Neural progenitor cell (in vitro differentiated cells): ENCODE measurements around the gene SSNA1. TPM values are rescaled to one million over a fixed set of nuclear protein-coding genes. Genes with fewer than 3 reads are reported as not detected.

Experiments
- DNase-seq: peaks from one replicate; pipeline ENCODE4 v3.0.0-alpha.2; 2016; ENCODE audit warnings: low spot score
- H2AFZ ChIP-seq: fragments of 200-600 bp; sonication (generic); replicated peaks from 2 replicates; pipeline ENCODE4 v1.6.1; 2016; ENCODE audit warnings: antibody characterized with exemption
- H3F3A ChIP-seq: fragments of 200-600 bp; sonication (generic); 2 replicates; pipeline ENCODE4 v1.6.1; 2016; ENCODE audit warnings: antibody characterized with exemption, low read depth
- H3K27ac ChIP-seq: fragments of 200-600 bp; sonication (generic); 2 replicates; pipeline ENCODE4 v1.5.1; 2016; ENCODE audit warnings: mild to moderate bottlenecking
- H3K27me3 ChIP-seq: fragments of 200-600 bp; sonication (generic); 2 replicates; pipeline ENCODE4 v1.6.1; 2016; ENCODE audit warnings: mild to moderate bottlenecking, moderate library complexity
- H3K36me3 ChIP-seq: fragments of 200-600 bp; sonication (generic); 2 replicates; pipeline ENCODE4 v1.5.1; 2016
- H3K4me1 ChIP-seq: fragments of 200-600 bp; sonication (generic); 2 replicates; pipeline ENCODE4 v1.6.1; 2016; ENCODE audit warnings: mixed run types
- H3K4me2 ChIP-seq: fragments of 200-600 bp; sonication (generic); 2 replicates; pipeline ENCODE4 v1.6.1; 2016
- H3K4me3 ChIP-seq: fragments of 200-600 bp; sonication (generic); 2 replicates; pipeline ENCODE4 v1.5.1; 2016
- H3K79me2 ChIP-seq: fragments of 200-600 bp; sonication (generic); 2 replicates; pipeline ENCODE4 v1.6.1; 2016; ENCODE audit warnings: low read depth
- H3K9ac ChIP-seq: fragments of 200-600 bp; sonication (generic); 2 replicates; pipeline ENCODE4 v1.6.1; 2016
- H3K9me3 ChIP-seq: fragments of 200-600 bp; sonication (generic); 2 replicates; pipeline ENCODE4 v1.5.1; 2016; ENCODE audit warnings: low read depth
- H4K20me1 ChIP-seq: fragments of 200-600 bp; sonication (generic); 2 replicates; pipeline ENCODE4 v1.6.1; 2016; ENCODE audit warnings: low read depth
- H3K27ac Mint-ChIP-seq: 3 replicates; pipeline ENCODE4 v1.8.0; 2021; ENCODE audit warnings: mixed read lengths
- H3K27me3 Mint-ChIP-seq: 2 replicates; pipeline ENCODE4 v1.8.0; 2022; ENCODE audit warnings: low read depth, mild to moderate bottlenecking, inconsistent platforms, moderate library complexity, mixed read lengths; ENCODE audit not compliant: insufficient read depth
- H3K36me3 Mint-ChIP-seq: 3 replicates; pipeline ENCODE4 v1.8.0; 2021; ENCODE audit warnings: mixed read lengths
- H3K4me1 Mint-ChIP-seq: 3 replicates; pipeline ENCODE4 v1.8.0; 2021; ENCODE audit warnings: mixed read lengths
- H3K4me3 Mint-ChIP-seq: 3 replicates; pipeline ENCODE4 v1.8.0; 2021; ENCODE audit warnings: mild to moderate bottlenecking, moderate library complexity, mixed read lengths
- H3K9me3 Mint-ChIP-seq: 3 replicates; pipeline ENCODE4 v1.8.0; 2020; ENCODE audit warnings: mixed read lengths
- CTCF ChIP-seq: fragments of 200-600 bp; sonication (generic); IDR thresholded peaks from 2 replicates; pipeline ENCODE4 v1.5.1; 2017; ENCODE audit warnings: antibody characterized with exemption, mild to moderate bottlenecking
- EZH2 ChIP-seq: fragments of 200-600 bp; sonication (generic); IDR thresholded peaks from 2 replicates; pipeline ENCODE4 v1.6.1; 2017; ENCODE audit warnings: antibody characterized with exemption, mild to moderate bottlenecking, moderate library complexity
- EZH2phosphoT487 ChIP-seq: fragments of 200-600 bp; sonication (generic); IDR thresholded peaks from 2 replicates; pipeline ENCODE4 v1.6.1; 2017; ENCODE audit warnings: antibody characterized with exemption
- total RNA-seq: library from RNA; depleted of rRNA; stranded (reverse); fragments of >200 nt; gene quantifications from 2 replicates; pipeline ENCODE4 v1.2.3, GENCODE V29; 2015; ENCODE audit warnings: low replicate concordance

The SSNA1 gene
- total RNA-seq, 1 donor from 2014 or later, result 27.9 TPM

GRCh38 chr9:137148661-137149060 lies 39.8 kb upstream of the SSNA1 start:
- Histone ChIP-seq H3K36me3 (no peaks in the 10 kb centered on the region), H3F3A (peaks cover 23% of the 10 kb centered on the region), H3K9me3 (no peaks in the 10 kb centered on the region), H2AFZ (no peak overlapping the region), H3K9ac (no peak overlapping the region), H4K20me1 (no peaks in the 10 kb centered on the region), H3K27me3 (peaks cover 77% of the 10 kb centered on the region), H3K79me2 (no peaks in the 10 kb centered on the region), H3K4me3 (no peak overlapping the region), H3K27ac (no peak overlapping the region), H3K4me1 (no peaks in the 10 kb centered on the region), H3K4me2 (no peak overlapping the region)
- H3K27ac Mint-ChIP-seq, result no peak overlapping the region
- no peak overlapping the region for H3K4me3 Mint-ChIP-seq
- H3K36me3 Mint-ChIP-seq, result no peaks in the 10 kb centered on the region
- H3K9me3 Mint-ChIP-seq, result peaks cover 3% of the 10 kb centered on the region
- no peak for DNase-seq
- H3K4me1 Mint-ChIP-seq, result no peaks in the 10 kb centered on the region
- peaks cover 27% of the 10 kb centered on the region for H3K27me3 Mint-ChIP-seq
- TF ChIP-seq CTCF (no peak), EZH2phosphoT487 (no peak), EZH2 (no peak)

GRCh38 chr9:137149363-137149762 lies 39.1 kb upstream of the SSNA1 start:
- H3K4me1 Mint-ChIP-seq, result no peaks in the 10 kb centered on the region
- Histone ChIP-seq H2AFZ (no peak overlapping the region), H3K4me2 (no peak overlapping the region), H3K9me3 (no peaks in the 10 kb centered on the region), H3K4me1 (no peaks in the 10 kb centered on the region), H4K20me1 (no peaks in the 10 kb centered on the region), H3K27ac (no peak overlapping the region), H3F3A (peaks cover 23% of the 10 kb centered on the region), H3K36me3 (no peaks in the 10 kb centered on the region), H3K9ac (no peak overlapping the region), H3K4me3 (no peak overlapping the region), H3K27me3 (peaks cover 74% of the 10 kb centered on the region), H3K79me2 (no peaks in the 10 kb centered on the region)
- no peak overlapping the region for H3K4me3 Mint-ChIP-seq
- peaks cover 20% of the 10 kb centered on the region for H3K27me3 Mint-ChIP-seq
- peaks cover 3% of the 10 kb centered on the region for H3K9me3 Mint-ChIP-seq
- DNase-seq, result no peak
- TF ChIP-seq EZH2, result no peak
- TF ChIP-seq CTCF, result no peak
- no peak for TF ChIP-seq EZH2phosphoT487
- H3K36me3 Mint-ChIP-seq, result no peaks in the 10 kb centered on the region
- H3K27ac Mint-ChIP-seq, result no peak overlapping the region

- peaks cover 23% of the 10 kb centered on the region for H3F3A ChIP-seq
- no peaks in the 10 kb centered on the region for H3K4me1 Mint-ChIP-seq
- no peak overlapping the region for H3K27ac ChIP-seq
- no peak overlapping the region for H2AFZ ChIP-seq
- DNase-seq, result no peak
- H3K27ac Mint-ChIP-seq, result no peak overlapping the region
- H3K9me3 Mint-ChIP-seq, result peaks cover 3% of the 10 kb centered on the region
- H3K4me3 ChIP-seq, result no peak overlapping the region
- H3K4me3 Mint-ChIP-seq, result no peak overlapping the region
- H3K4me1 ChIP-seq, result no peaks in the 10 kb centered on the region
- H3K9me3 ChIP-seq, result no peaks in the 10 kb centered on the region
- H3K27me3 ChIP-seq, result peaks cover 79% of the 10 kb centered on the region
- H3K4me2 ChIP-seq, result no peak overlapping the region
- peaks cover 26% of the 10 kb centered on the region for H3K27me3 Mint-ChIP-seq
- no peak overlapping the region for H3K9ac ChIP-seq
- no peaks in the 10 kb centered on the region for H3K36me3 Mint-ChIP-seq
- no peaks in the 10 kb centered on the region for H3K79me2 ChIP-seq
- TF ChIP-seq CTCF, result no peak
- no peak for TF ChIP-seq EZH2
- no peak for TF ChIP-seq EZH2phosphoT487
- no peaks in the 10 kb centered on the region for H4K20me1 ChIP-seq
- H3K36me3 ChIP-seq, result no peaks in the 10 kb centered on the region
These were observed 38.4 kb upstream of the SSNA1 start for GRCh38 chr9:137149942-137150616.
